ENCODE results near the gene RPGRIP1.

DNA sequence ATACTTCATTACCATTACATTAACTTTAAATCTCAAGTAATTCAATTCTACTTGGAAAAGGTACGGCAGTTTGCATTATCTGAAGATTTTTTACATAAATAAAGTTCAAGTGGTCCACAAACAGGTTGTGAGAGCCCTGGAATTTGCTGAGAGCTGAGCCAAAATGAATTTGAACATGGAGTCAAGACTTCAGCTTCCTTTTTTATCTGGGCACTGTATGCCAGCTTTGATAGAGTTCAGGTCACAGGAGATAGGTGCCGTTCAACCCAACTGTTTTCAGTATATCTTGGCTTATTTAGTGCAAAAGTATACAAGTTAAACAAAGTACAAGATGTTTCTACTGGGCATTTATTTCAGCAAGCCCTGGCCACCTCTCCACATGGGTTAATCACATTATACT lies 39.5 kb upstream of the RPGRIP1 start:
- no peak for TF ChIP-seq CTCF (IDR thresholded peaks at IDR 0.05; ENCODE audit: poor library complexity, severe bottlenecking)
- TF ChIP-seq TAF1 (IDR thresholded peaks at IDR 0.05; ENCODE audit: low read depth), result no peak
- no peak for TF ChIP-seq POLR2AphosphoS5 (IDR thresholded peaks at IDR 0.05)
- TF ChIP-seq EP300 (conservative IDR thresholded peaks at IDR 0.05; ENCODE audit: poor library complexity, severe bottlenecking), result no peak
- TF ChIP-seq MXI1 (conservative IDR thresholded peaks at IDR 0.05; ENCODE audit: poor library complexity, severe bottlenecking), result no peak

Data from neural cell (in vitro differentiated cells).